AG04450 (cell line): ENCODE measurements around the gene FKBP8. TPM values are rescaled to one million over a fixed set of nuclear protein-coding genes. Genes with fewer than 3 reads are reported as not detected.

Experiments used
- CTCF ChIA-PET: fragments of 300-600, 350-600 bp; formaldehyde crosslinking; extraction: SDS; loops from one replicate; lab custom pipeline; 2022; ENCODE audit warnings: antibody characterized with exemption, inconsistent platforms; lab: Charles Lee
- POLR2A ChIA-PET: fragments of 350-600 bp; formaldehyde crosslinking; extraction: SDS; loops from one replicate; lab custom pipeline; 2021; ENCODE audit warnings: antibody characterized with exemption, inconsistent platforms; lab: Yijun Ruan, JAX
- DNase-seq: peaks from one replicate; pipeline ENCODE4 v3.0.0-alpha.2; 2011; ENCODE audit warnings: low read depth, low spot score
- H3K27ac ChIP-seq: one replicate; pipeline ENCODE4 v1.5.1; 2012; ENCODE audit warnings: low read depth, low read length, control low read depth
- H3K27me3 ChIP-seq: one replicate; pipeline ENCODE4 v1.6.0; 2012; ENCODE audit warnings: low read length; ENCODE audit not compliant: control insufficient read depth, insufficient read depth
- H3K4me3 ChIP-seq: 2 replicates; pipeline ENCODE4 v1.5.1; 2011; ENCODE audit warnings: mild to moderate bottlenecking, low read depth, low read length, control low read depth
- H3K9me3 ChIP-seq: 2 replicates; pipeline ENCODE4 v1.5.1; 2012; ENCODE audit warnings: low read length; ENCODE audit not compliant: control insufficient read depth, insufficient read depth
- CTCF ChIP-seq: IDR thresholded peaks from 2 replicates; pipeline ENCODE4 v1.5.1; 2011; ENCODE audit warnings: low read depth, low read length, control low read depth, inconsistent platforms
- polyA plus RNA-seq: library from polyadenylated mRNA; depleted of rRNA; stranded (reverse); fragments of >200 nt; gene quantifications from 2 replicates; pipeline ENCODE4 v1.2.3, GENCODE V29; 2011

Gene FKBP8
- polyA plus RNA-seq, 1 experiment = 123 TPM

- no peak overlapping the region for H3K4me3 ChIP-seq
- H3K27me3 ChIP-seq = no peaks in the 10 kb centered on the region
- no peak for DNase-seq
- no peak overlapping the region for H3K27ac ChIP-seq
- POLR2A ChIA-PET = no interaction called here
- H3K9me3 ChIP-seq = no peaks in the 10 kb centered on the region
- CTCF ChIA-PET = no interaction called here
- TF ChIP-seq CTCF = no peak
Observed at GRCh38 chr19:18500376-18500775, 43.0 kb downstream of the FKBP8 start.

GRCh38 chr19:18499055-18499775 lies 44.2 kb downstream of the FKBP8 start:
- Histone ChIP-seq H3K27ac (no peak overlapping the region), H3K9me3 (no peaks in the 10 kb centered on the region), H3K4me3 (no peak overlapping the region), H3K27me3 (no peaks in the 10 kb centered on the region)
- TF ChIP-seq CTCF = no peak
- POLR2A ChIA-PET = interaction anchor here (0.5 kb wide), 1 partner anchor 64 kb away, joined by 3 read pairs; no protein-coding TSS in a partner anchor
- DNase-seq = no peak
- CTCF ChIA-PET = interaction anchor here (0.7 kb wide), 1 partner anchor 488 kb away, joined by 3 read pairs; no protein-coding TSS in a partner anchor

GRCh38 chr19:18496980-18497256 lies 46.5 kb downstream of the FKBP8 start:
- H3K27me3 ChIP-seq = no peaks in the 10 kb centered on the region
- TF ChIP-seq CTCF = no peak
- no peak overlapping the region for H3K4me3 ChIP-seq
- ChIA-PET CTCF (interaction anchor here (1.0 to 1.6 kb wide), 3 partner anchors 10 to 27 kb away, joined by 6 to 12 read pairs (median 6); no protein-coding TSS in a partner anchor), POLR2A (interaction anchor here (0.8 to 1.6 kb wide), 2 partner anchors 23 to 47 kb away, joined by 4 read pairs; partner anchors contain the start of gene FKBP8)
- no peak for DNase-seq
- no peaks in the 10 kb centered on the region for H3K9me3 ChIP-seq
- H3K27ac ChIP-seq = no peak overlapping the region

- Histone ChIP-seq H3K9me3 (no peaks in the 10 kb centered on the region), H3K27me3 (no peaks in the 10 kb centered on the region), H3K4me3 (no peak overlapping the region), H3K27ac (peak overlapping the region; percentile 65)
- ChIA-PET POLR2A (interaction anchor here (0.8 to 1.6 kb wide), 2 partner anchors 24 to 47 kb away, joined by 4 read pairs; partner anchors contain the start of gene FKBP8), CTCF (interaction anchor here (0.5 to 1.6 kb wide), 5 partner anchors 11 to 280 kb away, joined by 3 to 12 read pairs (median 6); no protein-coding TSS in a partner anchor)
- no peak for DNase-seq
- TF ChIP-seq CTCF = no peak
Observed at GRCh38 chr19:18496167-18496979, 47.0 kb downstream of the FKBP8 start.
